Activated CD8-positive, alpha-beta T cell treated with anti-CD3 and anti-CD28 coated beads for 36 hours (primary cell): ENCODE data around the gene DNAH11. TPM values are rescaled to one million over a fixed set of nuclear protein-coding genes. Genes with fewer than 3 reads are reported as not detected.
A peak's percentile ranks its signal among the peaks of the same experiment; 100 is the strongest.

Experiments used
- ATAC-seq: fragments of 200-7000 bp; cut with Tn5 transposase; one replicate; pipeline ENCODE4 v1.10.0; 2021; ENCODE audit warnings: mild to moderate bottlenecking, moderate library complexity
- CTCF ChIA-PET: fragments of 350-600 bp; sonication (Branson Sonifier 250); formaldehyde crosslinking; loops from one replicate; lab custom pipeline; 2021; ENCODE audit warnings: antibody characterized with exemption; lab: Charles Lee
- POLR2A ChIA-PET: fragments of 350-600 bp; sonication (Branson Sonifier 250); formaldehyde crosslinking; loops from one replicate; lab custom pipeline; 2021; ENCODE audit warnings: antibody characterized with exemption; lab: Charles Lee
- DNase-seq: peaks from one replicate; pipeline ENCODE4 v3.0.0-alpha.2; 2020
- H3K27ac Mint-ChIP-seq: one replicate; pipeline ENCODE4 v1.8.0; 2021; ENCODE audit warnings: mild to moderate bottlenecking, mixed read lengths
- H3K27me3 Mint-ChIP-seq: one replicate; pipeline ENCODE4 v1.8.0; 2021; ENCODE audit warnings: mixed read lengths
- H3K36me3 Mint-ChIP-seq: one replicate; pipeline ENCODE4 v1.8.0; 2021; ENCODE audit warnings: low read depth, mixed read lengths
- H3K4me1 Mint-ChIP-seq: one replicate; pipeline ENCODE4 v1.8.0; 2021; ENCODE audit warnings: low read depth, mixed read lengths
- H3K4me3 Mint-ChIP-seq: one replicate; pipeline ENCODE4 v1.8.0; 2021; ENCODE audit warnings: mild to moderate bottlenecking, moderate library complexity, mixed read lengths
- H3K9me3 Mint-ChIP-seq: one replicate; pipeline ENCODE4 v1.8.0; 2021; ENCODE audit warnings: mixed read lengths
- intact Hi-C: fragments of 100-400 bp; cut with micrococcal nuclease; formaldehyde crosslinking; loops from one replicate; pipeline ENCODE4 v1.10.0; 2022
- total RNA-seq, 2 experiments: library from RNA; stranded (reverse); gene quantifications; one replicate each; pipeline ENCODE4 v1.2.3, GENCODE V29; 2021
- TF ChIP-seq, protein P1 (sequence below): fragments of 200-600 bp; IDR thresholded peaks from one replicate; pipeline ENCODE4 v1.8.0; 2022; ENCODE audit warnings: antibody characterized with exemption, mild to moderate bottlenecking

The DNAH11 gene, protein sequence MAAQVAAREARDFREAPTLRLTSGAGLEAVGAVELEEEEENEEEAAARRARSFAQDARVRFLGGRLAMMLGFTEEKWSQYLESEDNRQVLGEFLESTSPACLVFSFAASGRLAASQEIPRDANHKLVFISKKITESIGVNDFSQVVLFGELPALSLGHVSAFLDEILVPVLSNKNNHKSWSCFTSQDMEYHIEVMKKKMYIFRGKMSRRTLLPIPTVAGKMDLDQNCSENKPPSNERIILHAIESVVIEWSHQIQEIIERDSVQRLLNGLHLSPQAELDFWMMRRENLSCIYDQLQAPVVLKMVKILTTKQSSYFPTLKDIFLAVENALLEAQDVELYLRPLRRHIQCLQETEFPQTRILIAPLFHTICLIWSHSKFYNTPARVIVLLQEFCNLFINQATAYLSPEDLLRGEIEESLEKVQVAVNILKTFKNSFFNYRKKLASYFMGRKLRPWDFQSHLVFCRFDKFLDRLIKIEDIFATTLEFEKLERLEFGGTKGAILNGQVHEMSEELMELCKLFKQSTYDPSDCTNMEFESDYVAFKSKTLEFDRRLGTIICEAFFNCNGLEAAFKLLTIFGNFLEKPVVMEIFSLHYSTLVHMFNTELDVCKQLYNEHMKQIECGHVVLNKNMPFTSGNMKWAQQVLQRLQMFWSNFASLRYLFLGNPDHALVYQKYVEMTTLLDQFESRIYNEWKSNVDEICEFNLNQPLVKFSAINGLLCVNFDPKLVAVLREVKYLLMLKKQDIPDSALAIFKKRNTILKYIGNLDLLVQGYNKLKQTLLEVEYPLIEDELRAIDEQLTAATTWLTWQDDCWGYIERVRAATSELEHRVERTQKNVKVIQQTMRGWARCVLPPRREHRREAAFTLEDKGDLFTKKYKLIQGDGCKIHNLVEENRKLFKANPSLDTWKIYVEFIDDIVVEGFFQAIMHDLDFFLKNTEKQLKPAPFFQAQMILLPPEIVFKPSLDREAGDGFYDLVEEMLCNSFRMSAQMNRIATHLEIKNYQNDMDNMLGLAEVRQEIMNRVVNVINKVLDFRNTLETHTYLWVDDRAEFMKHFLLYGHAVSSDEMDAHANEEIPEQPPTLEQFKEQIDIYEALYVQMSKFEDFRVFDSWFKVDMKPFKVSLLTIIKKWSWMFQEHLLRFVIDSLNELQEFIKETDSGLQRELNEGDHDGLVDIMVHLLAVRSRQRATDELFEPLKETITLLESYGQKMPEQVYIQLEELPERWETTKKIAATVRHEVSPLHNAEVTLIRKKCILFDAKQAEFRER (N-terminal part only)
- total RNA-seq, result 1 to 10 TPM; 2.3 to 2.7 TPM

DNA sequence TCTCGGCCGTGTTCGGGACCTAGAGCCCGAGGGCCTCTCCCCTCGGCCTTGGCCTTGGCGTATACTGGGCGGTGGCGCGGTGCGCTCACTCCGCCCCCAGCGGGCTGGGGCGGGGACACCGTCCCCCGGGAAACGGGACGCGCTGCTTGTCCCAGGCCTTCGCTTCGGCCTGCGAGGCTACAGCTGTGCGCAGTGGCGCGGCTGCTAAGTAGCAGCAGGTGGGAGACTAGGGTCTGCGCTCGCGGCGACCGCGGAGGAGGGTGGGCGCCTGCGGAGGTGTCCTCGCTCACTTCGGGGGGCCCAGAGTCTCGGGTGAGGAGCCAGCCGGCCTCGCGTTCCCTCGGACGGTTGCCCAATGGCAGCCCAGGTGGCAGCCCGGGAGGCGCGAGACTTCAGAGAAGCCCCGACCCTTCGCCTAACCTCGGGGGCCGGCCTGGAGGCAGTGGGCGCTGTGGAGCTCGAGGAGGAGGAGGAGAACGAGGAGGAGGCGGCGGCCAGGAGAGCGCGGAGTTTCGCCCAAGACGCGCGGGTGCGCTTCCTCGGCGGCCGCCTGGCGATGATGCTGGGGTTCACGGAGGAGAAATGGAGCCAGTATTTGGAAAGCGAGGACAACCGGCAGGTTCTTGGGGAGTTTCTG lies at the start of gene DNAH11:
TSS of gene DNAH11 (plus strand) at position 149 of the 637 bp plus-strand sequence. CDS start at position 356, 207 bp downstream.
- Mint-ChIP-seq H3K4me3 (peak within 1 kb of the TSS; percentile 60), H3K9me3 (no peaks in the 10 kb centered on the region), H3K27me3 (peaks cover 52% of the 10 kb centered on the region), H3K4me1 (peaks cover 3% of the 10 kb centered on the region), H3K36me3 (no peaks in the 10 kb centered on the region), H3K27ac (no peak within 1 kb of the TSS)
- ATAC-seq (peak; percentile 91), DNase-seq (peak; percentile 32)
- TF ChIP-seq, protein P1, sequence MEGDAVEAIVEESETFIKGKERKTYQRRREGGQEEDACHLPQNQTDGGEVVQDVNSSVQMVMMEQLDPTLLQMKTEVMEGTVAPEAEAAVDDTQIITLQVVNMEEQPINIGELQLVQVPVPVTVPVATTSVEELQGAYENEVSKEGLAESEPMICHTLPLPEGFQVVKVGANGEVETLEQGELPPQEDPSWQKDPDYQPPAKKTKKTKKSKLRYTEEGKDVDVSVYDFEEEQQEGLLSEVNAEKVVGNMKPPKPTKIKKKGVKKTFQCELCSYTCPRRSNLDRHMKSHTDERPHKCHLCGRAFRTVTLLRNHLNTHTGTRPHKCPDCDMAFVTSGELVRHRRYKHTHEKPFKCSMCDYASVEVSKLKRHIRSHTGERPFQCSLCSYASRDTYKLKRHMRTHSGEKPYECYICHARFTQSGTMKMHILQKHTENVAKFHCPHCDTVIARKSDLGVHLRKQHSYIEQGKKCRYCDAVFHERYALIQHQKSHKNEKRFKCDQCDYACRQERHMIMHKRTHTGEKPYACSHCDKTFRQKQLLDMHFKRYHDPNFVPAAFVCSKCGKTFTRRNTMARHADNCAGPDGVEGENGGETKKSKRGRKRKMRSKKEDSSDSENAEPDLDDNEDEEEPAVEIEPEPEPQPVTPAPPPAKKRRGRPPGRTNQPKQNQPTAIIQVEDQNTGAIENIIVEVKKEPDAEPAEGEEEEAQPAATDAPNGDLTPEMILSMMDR, result no peak
- CTCF ChIA-PET, result no interaction called here
- POLR2A ChIA-PET, result no interaction called here
- intact Hi-C loops, result no loop called here

DNA sequence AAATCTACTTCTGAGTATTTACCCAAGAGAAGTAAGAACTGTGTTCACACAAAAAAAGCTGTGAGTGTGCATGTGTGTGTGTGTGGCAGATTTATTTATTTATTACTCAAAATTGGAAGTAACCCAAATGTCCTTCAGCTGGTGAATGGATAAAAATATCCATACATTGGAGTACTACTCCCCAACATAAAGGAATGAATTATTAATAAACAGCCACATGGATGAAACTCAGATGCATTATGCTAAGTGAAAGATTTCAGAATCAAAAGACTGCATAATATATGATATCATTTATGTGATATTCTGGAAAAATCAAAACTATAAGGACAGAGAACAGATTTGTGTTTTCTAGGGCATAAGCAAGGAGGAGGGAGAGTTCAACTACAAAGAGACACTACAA lies 47.1 kb upstream of the DNAH11 start:
- H3K4me1 Mint-ChIP-seq, result peaks cover 7% of the 10 kb centered on the region
- intact Hi-C loops, result no loop called here
- peaks cover 16% of the 10 kb centered on the region for H3K9me3 Mint-ChIP-seq
- no peak for DNase-seq
- POLR2A ChIA-PET, result no interaction called here
- H3K36me3 Mint-ChIP-seq, result peaks cover 62% of the 10 kb centered on the region
- no peak for ATAC-seq
- H3K27ac Mint-ChIP-seq, result no peak overlapping the region
- TF ChIP-seq, protein P1, result no peak
- no peaks in the 10 kb centered on the region for H3K27me3 Mint-ChIP-seq
- H3K4me3 Mint-ChIP-seq, result no peak overlapping the region
- CTCF ChIA-PET, result no interaction called here

DNA sequence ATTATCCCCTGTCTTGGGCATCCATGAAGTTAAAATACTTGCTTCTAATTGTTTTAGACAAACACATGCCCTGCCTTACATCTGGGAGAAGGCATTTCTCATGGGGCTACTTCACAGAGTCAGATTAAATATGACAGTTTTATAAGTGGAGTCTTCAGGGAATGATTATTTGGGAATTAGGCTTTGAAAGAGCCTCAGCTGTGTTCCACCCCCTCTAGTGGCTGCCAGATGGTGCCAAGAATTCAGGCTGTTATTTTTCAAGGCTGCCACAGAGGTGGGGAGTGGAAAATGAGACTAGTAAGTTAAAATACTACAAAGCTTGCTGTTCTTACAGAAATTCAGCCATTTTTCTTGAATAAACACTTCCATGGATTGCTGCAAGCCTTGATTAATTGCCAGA lies 45.8 kb upstream of the DNAH11 start:
- H3K4me1 Mint-ChIP-seq, result peaks cover 7% of the 10 kb centered on the region
- H3K27me3 Mint-ChIP-seq, result no peaks in the 10 kb centered on the region
- peak overlapping the region; percentile 61 for H3K27ac Mint-ChIP-seq
- peaks cover 8% of the 10 kb centered on the region for H3K9me3 Mint-ChIP-seq
- ATAC-seq, result no peak
- TF ChIP-seq, protein P1, result no peak
- peaks cover 63% of the 10 kb centered on the region for H3K36me3 Mint-ChIP-seq
- ChIA-PET CTCF (interaction anchor here (0.9 kb wide), 1 partner anchor 235 kb away, joined by 4 read pairs; no protein-coding TSS in a partner anchor), POLR2A (interaction anchor here (0.6 kb wide), 1 partner anchor 606 kb away, joined by 3 read pairs; no protein-coding TSS in a partner anchor)
- no peak for DNase-seq
- no peak overlapping the region for H3K4me3 Mint-ChIP-seq
- intact Hi-C loops, result no loop called here

DNA sequence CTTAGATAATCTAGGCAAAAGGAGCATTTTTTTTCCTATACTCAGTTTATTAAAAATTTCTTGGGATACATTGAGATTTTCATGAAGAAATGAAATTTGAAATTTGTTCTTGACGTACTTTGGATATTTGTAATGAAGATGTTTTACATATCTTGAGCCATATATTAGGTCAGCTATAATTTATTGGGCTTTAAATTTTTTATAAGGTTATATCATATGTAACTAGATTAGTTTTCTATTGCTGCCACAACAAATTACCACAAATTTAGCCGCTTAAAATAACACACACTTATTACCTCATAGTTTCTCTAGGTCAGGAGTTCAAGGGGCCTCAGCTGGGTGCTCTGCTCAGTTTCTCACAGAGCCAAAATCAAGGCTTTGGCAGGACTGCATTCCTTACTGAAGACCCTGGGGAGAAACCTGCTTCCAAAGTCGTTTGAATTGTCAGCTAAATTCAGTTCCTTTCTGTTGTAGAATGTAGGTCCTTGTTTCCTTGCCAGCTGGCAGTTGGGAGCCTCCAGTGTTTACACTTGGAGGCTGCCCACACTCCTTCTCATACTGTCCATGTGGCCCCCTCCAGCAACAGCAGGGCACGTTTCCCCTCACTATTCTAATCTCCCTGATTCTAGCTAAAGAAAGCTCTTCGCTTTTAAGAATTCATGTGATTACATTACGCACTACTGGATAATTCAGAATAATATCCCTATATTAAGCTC lies 42.6 kb upstream of the DNAH11 start:
- no peak for ATAC-seq
- TF ChIP-seq, protein P1, result no peak
- ChIA-PET POLR2A (no interaction called here), CTCF (interaction anchor here (0.9 to 1.5 kb wide), 3 partner anchors 17 to 245 kb away, joined by 3 to 7 read pairs (median 3); no protein-coding TSS in a partner anchor)
- intact Hi-C loops, result no loop called here
- H3K27ac Mint-ChIP-seq, result no peak overlapping the region
- peaks cover 5% of the 10 kb centered on the region for H3K9me3 Mint-ChIP-seq
- peaks cover 10% of the 10 kb centered on the region for H3K4me1 Mint-ChIP-seq
- no peak overlapping the region for H3K4me3 Mint-ChIP-seq
- peaks cover 69% of the 10 kb centered on the region for H3K36me3 Mint-ChIP-seq
- no peaks in the 10 kb centered on the region for H3K27me3 Mint-ChIP-seq
- no peak for DNase-seq
